IMR-90 (cell line): Measurements from ENCODE around the gene PLIN4. TPM values are rescaled to one million over a fixed set of nuclear protein-coding genes. Genes with fewer than 3 reads are reported as not detected.

Experiments
- ATAC-seq: fragments of 200-7000 bp; cut with Tn5 transposase; 2 replicates; pipeline ENCODE4 v1.9.1; 2020; ENCODE audit warnings: low read depth, mild to moderate bottlenecking, moderate library complexity
- BruUV-seq: library from RNA; stranded (reverse); fragments of 400-500 nt; replicated peaks from 2 replicates; lab custom pipeline; 2021; lab: Mats Ljungman, UMichigan
- CTCF ChIA-PET: fragments of 300-600 bp; formaldehyde crosslinking; extraction: SDS; loops from one replicate; lab custom pipeline; 2021; ENCODE audit warnings: antibody characterized with exemption; lab: Yijun Ruan, JAX
- POLR2A ChIA-PET: fragments of 300-600 bp; sonication (Branson Sonifier 250); formaldehyde crosslinking; loops from one replicate; lab custom pipeline; 2022; ENCODE audit warnings: antibody characterized with exemption; ENCODE audit not compliant: unreplicated experiment; lab: Charles Lee
- DNase-seq: peaks from one replicate; pipeline ENCODE4 v3.0.0; 2013
- H2AFZ ChIP-seq: replicated peaks from 2 replicates; pipeline ENCODE3; 2013; ENCODE audit warnings: low read length, mild to moderate bottlenecking; ENCODE audit not compliant: poor library complexity
- H2AK5ac ChIP-seq: 2 replicates; pipeline ENCODE4 v1.6.1; 2013; ENCODE audit warnings: low read depth, low read length, inconsistent platforms
- H2AK9ac ChIP-seq: replicated peaks from 2 replicates; pipeline ENCODE3; 2013; ENCODE audit warnings: mild to moderate bottlenecking, low read depth, low read length, moderate library complexity; ENCODE audit not compliant: poor library complexity
- H2BK120ac ChIP-seq: 2 replicates; pipeline ENCODE4 v1.6.1; 2013; ENCODE audit warnings: low read depth, low read length, inconsistent platforms
- H2BK15ac ChIP-seq: 3 replicates; pipeline ENCODE4 v1.6.1; 2013; ENCODE audit warnings: low read depth, low read length, inconsistent platforms
- H2BK20ac ChIP-seq: 2 replicates; pipeline ENCODE4 v1.6.1; 2013; ENCODE audit warnings: low read depth, mild to moderate bottlenecking, inconsistent platforms, low read length, moderate library complexity
- H2BK5ac ChIP-seq: 2 replicates; pipeline ENCODE4 v1.6.1; 2013; ENCODE audit warnings: mild to moderate bottlenecking, low read depth, low read length, inconsistent platforms; ENCODE audit not compliant: poor library complexity, severe bottlenecking
- H3K14ac ChIP-seq: replicated peaks from 2 replicates; pipeline ENCODE4 v1.6.1; 2013; ENCODE audit warnings: low read depth, low read length, inconsistent platforms
- H3K18ac ChIP-seq: 2 replicates; pipeline ENCODE4 v1.6.1; 2013; ENCODE audit warnings: low read depth, low read length, control low read depth
- H3K23ac ChIP-seq: 2 replicates; pipeline ENCODE4 v1.6.1; 2013; ENCODE audit warnings: low read depth, low read length, inconsistent platforms
- H3K27ac ChIP-seq: 2 replicates; pipeline ENCODE4 v1.5.1; 2013; ENCODE audit warnings: mild to moderate bottlenecking, control low read depth, low read length; ENCODE audit not compliant: insufficient read depth
- H3K27me3 ChIP-seq: 2 replicates; pipeline ENCODE4 v1.6.1; 2013; ENCODE audit warnings: low read length; ENCODE audit not compliant: control insufficient read depth, insufficient read depth
- H3K36me3 ChIP-seq: 2 replicates; pipeline ENCODE4 v1.6.1; 2013; ENCODE audit warnings: low read length, mixed read lengths; ENCODE audit not compliant: control insufficient read depth, insufficient read depth
- H3K4ac ChIP-seq: 2 replicates; pipeline ENCODE4 v1.6.1; 2013; ENCODE audit warnings: low read depth, low read length, inconsistent platforms
- H3K4me1 ChIP-seq: 2 replicates; pipeline ENCODE4 v1.6.1; 2013; ENCODE audit warnings: low read length, mixed read lengths; ENCODE audit not compliant: control insufficient read depth, insufficient read depth
- H3K4me2 ChIP-seq: 2 replicates; pipeline ENCODE4 v1.6.1; 2013; ENCODE audit warnings: low read depth, mild to moderate bottlenecking, control low read depth, low read length, moderate library complexity
- H3K4me3 ChIP-seq: 2 replicates; pipeline ENCODE4 v1.5.1; 2013; ENCODE audit warnings: low read depth, mild to moderate bottlenecking, control low read depth, low read length, moderate library complexity; ENCODE audit not compliant: insufficient read depth
- H3K56ac ChIP-seq: 2 replicates; pipeline ENCODE4 v1.6.1; 2013; ENCODE audit warnings: low read length, inconsistent platforms; ENCODE audit not compliant: insufficient read depth; ENCODE audit errors: extremely low read depth
- H3K79me1 ChIP-seq, 2 experiments: 2 replicates each; pipeline ENCODE4 v1.6.1; 2013; ENCODE audit warnings: low read length in 2 of 2, inconsistent platforms in 1 of 2, low read depth in 1 of 2
- H3K9ac ChIP-seq: 2 replicates; pipeline ENCODE4 v1.6.1; 2013; ENCODE audit warnings: low read depth, low read length, control low read depth
- H3K9me1 ChIP-seq: 2 replicates; pipeline ENCODE4 v1.6.1; 2013; ENCODE audit warnings: low read length, inconsistent platforms; ENCODE audit not compliant: insufficient read depth
- H3K9me3 ChIP-seq: 2 replicates; pipeline ENCODE4 v1.6.1; 2013; ENCODE audit warnings: low read length; ENCODE audit not compliant: control insufficient read depth, insufficient read depth
- H4K20me1 ChIP-seq: 2 replicates; pipeline ENCODE4 v1.6.1; 2013; ENCODE audit warnings: low read length, inconsistent platforms; ENCODE audit not compliant: insufficient read depth
- H4K5ac ChIP-seq: 2 replicates; pipeline ENCODE4 v1.6.1; 2013; ENCODE audit warnings: mild to moderate bottlenecking, low read depth, low read length, control low read depth
- H4K8ac ChIP-seq, 2 experiments: 2 replicates each; pipeline ENCODE4 v1.6.1; 2013; ENCODE audit warnings: low read depth in 2 of 2, low read length in 2 of 2, control low read depth in 1 of 2, inconsistent platforms in 1 of 2
- H4K91ac ChIP-seq: 2 replicates; pipeline ENCODE4 v1.6.1; 2013; ENCODE audit warnings: low read depth, low read length, inconsistent platforms; ENCODE audit not compliant: insufficient read depth
- BHLHE40 ChIP-seq: fragments of 150-350 bp; IDR thresholded peaks from 2 replicates; pipeline ENCODE4 v1.6.1; 2016; ENCODE audit warnings: mild to moderate bottlenecking, low read depth, low read length
- CEBPB ChIP-seq: IDR thresholded peaks from 2 replicates; pipeline ENCODE4 v1.6.1; 2012; ENCODE audit warnings: low read depth, low read length, improper control_type of control experiment
- CHD1 ChIP-seq: IDR thresholded peaks from 2 replicates; pipeline ENCODE4 v1.6.1; 2012; ENCODE audit warnings: low read depth, low read length, improper control_type of control experiment
- FOS ChIP-seq: fragments of 150-350 bp; IDR thresholded peaks from 2 replicates; pipeline ENCODE4 v1.6.1; 2016; ENCODE audit warnings: low read depth, low read length
- MAFK ChIP-seq: IDR thresholded peaks from 2 replicates; pipeline ENCODE4 v1.6.1; 2012; ENCODE audit warnings: low read depth, low read length, improper control_type of control experiment
- MAZ ChIP-seq: IDR thresholded peaks from 2 replicates; pipeline ENCODE4 v1.6.1; 2012; ENCODE audit warnings: low read depth, mild to moderate bottlenecking, low read length, improper control_type of control experiment, moderate library complexity, borderline replicate concordance
- MXI1 ChIP-seq: IDR thresholded peaks from 2 replicates; pipeline ENCODE4 v1.6.1; 2012; ENCODE audit warnings: low read depth, mild to moderate bottlenecking, low read length, moderate library complexity, borderline replicate concordance
- RAD21 ChIP-seq: IDR thresholded peaks from 2 replicates; pipeline ENCODE4 v1.6.1; 2012; ENCODE audit warnings: low read length, improper control_type of control experiment
- RCOR1 ChIP-seq: IDR thresholded peaks from 2 replicates; pipeline ENCODE4 v1.6.1; 2012; ENCODE audit warnings: mild to moderate bottlenecking, low read length, improper control_type of control experiment; ENCODE audit not compliant: insufficient replicate concordance
- SMC3 ChIP-seq: fragments of 150-350 bp; IDR thresholded peaks from 2 replicates; pipeline ENCODE4 v1.6.1; 2016; ENCODE audit warnings: low read depth, mild to moderate bottlenecking, antibody characterized with exemption, low read length, moderate library complexity
- WGBS, 2 experiments: methylation state at CpG; one replicate each; pipeline versions ENCODE4 v1.1.5 to v1.1.7; 2013; ENCODE audit warnings: missing lambda C conversion rate in 2 of 2; ENCODE audit not compliant: insufficient read length in 1 of 2; ENCODE audit errors: extremely low coverage in 2 of 2; 5-methylcytosine and 5-hydroxymethylcytosine counted together
- dilution Hi-C: fragments of 300-500 bp; cut with HindIII; formaldehyde crosslinking; loops from one replicate; pipeline ENCODE4 v1.14.3; 2018; ENCODE audit warnings: low sequenced_read_pairs; ENCODE audit not compliant: unreplicated experiment
- in situ Hi-C: fragments of 300-500 bp; cut with MboI; formaldehyde crosslinking; loops from 3 replicates; pipeline ENCODE4 v1.14.3; 2019; ENCODE audit warnings: low sequenced_read_pairs, inconsistent platforms, mixed read lengths
- intact Hi-C: fragments of 100-400 bp; cut with micrococcal nuclease; formaldehyde crosslinking; loops from 2 replicates; pipeline ENCODE4 v1.10.0; 2022
- polyA plus RNA-seq, 3 experiments: library from polyadenylated mRNA; depleted of rRNA; stranded (reverse); fragments of >200 nt; gene quantifications; 2 replicates each; pipeline ENCODE4 v1.2.3, GENCODE V29; 2012; ENCODE audit warnings: low replicate concordance in 1 of 3
- total RNA-seq: library from RNA; depleted of rRNA; stranded (reverse); fragments of >200 nt; gene quantifications from 2 replicates; pipeline ENCODE4 v1.2.3, GENCODE V29; 2012
- TF ChIP-seq, protein P1 (sequence below): fragments of 150-350 bp; IDR thresholded peaks from 2 replicates; pipeline ENCODE4 v1.6.1; 2017; ENCODE audit warnings: mild to moderate bottlenecking, antibody characterized with exemption, low read length, low read depth
- TF ChIP-seq, protein P2 (sequence below): fragments of 150-350 bp; IDR thresholded peaks from 2 replicates; pipeline ENCODE4 v1.6.1; 2016; ENCODE audit warnings: low read depth, mild to moderate bottlenecking, low read length, moderate library complexity, borderline replicate concordance
- TF ChIP-seq, protein P3 (sequence below): conservative IDR thresholded peaks from 2 replicates; pipeline ENCODE4 v1.5.1; 2012; ENCODE audit warnings: mild to moderate bottlenecking, low read depth, low read length, improper control_type of control experiment

The PLIN4 gene
- total and polyA plus RNA-seq, 2 of the 4 experiments (the other 2 are of a cell fraction), result under 0.01 to 0.09 TPM

DNA sequence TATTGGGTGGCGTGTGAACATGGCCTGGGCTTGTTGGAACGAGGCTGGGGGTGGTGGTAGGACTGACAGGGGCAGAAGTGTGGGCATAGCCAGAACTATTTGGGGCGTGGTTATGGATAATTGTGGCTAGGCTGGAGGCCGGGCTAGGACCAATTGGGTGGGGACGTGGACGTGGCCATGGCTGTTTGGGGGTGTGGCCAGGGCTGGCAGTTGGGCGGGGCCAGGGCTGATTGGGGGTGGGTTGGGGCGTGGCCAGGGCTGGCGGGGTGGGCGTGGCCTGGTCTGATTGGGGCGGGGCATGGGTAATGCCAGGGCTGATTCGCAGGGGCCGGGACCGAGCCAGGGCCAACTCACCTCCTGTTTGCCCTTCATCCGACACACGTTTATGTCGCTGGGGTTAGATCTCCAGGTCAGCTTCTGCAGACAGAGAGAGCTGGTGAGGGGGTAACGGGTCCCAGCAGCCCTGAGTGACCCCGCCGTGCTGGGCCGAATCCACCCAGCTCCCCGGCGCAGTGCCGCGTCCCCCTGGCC lies 38.4 kb upstream of the PLIN4 start:
- no peak overlapping the region for H2BK15ac ChIP-seq
- peak overlapping the region; percentile 28; the same call in 1 of the 2 replicates for H2AK5ac ChIP-seq
- no peaks in the 10 kb centered on the region for H3K9me3 ChIP-seq
- no peaks in the 10 kb centered on the region for H4K20me1 ChIP-seq
- H4K5ac ChIP-seq, result no peak overlapping the region
- peak; percentile 51; the same call in 1 of the 2 replicates for ATAC-seq
- DNase-seq, result no peak
- no peak overlapping the region for H3K4ac ChIP-seq
- no peak overlapping the region for H3K56ac ChIP-seq
- in situ Hi-C loops, result no loop called here
- H3K36me3 ChIP-seq, result no peaks in the 10 kb centered on the region
- no TSS peak for BruUV-seq
- no peak overlapping the region for H3K23ac ChIP-seq
- no peaks in the 10 kb centered on the region; the same call in 1 of the 2 replicates for H3K27me3 ChIP-seq
- CTCF ChIA-PET, result no interaction called here
- no peak overlapping the region for H3K4me3 ChIP-seq
- POLR2A ChIA-PET, result no interaction called here
- H2AK9ac ChIP-seq, result no peak overlapping the region
- 63% methylated on average over 5 of the region's 25 CpGs; no CpG with 5 or more reads in 1 of the 2 experiments for WGBS, 2 experiments
- no peaks in the 10 kb centered on the region for H3K9me1 ChIP-seq
- H4K91ac ChIP-seq, result no peak overlapping the region
- intact Hi-C loops, result no loop called here
- TF ChIP-seq, protein P1, sequence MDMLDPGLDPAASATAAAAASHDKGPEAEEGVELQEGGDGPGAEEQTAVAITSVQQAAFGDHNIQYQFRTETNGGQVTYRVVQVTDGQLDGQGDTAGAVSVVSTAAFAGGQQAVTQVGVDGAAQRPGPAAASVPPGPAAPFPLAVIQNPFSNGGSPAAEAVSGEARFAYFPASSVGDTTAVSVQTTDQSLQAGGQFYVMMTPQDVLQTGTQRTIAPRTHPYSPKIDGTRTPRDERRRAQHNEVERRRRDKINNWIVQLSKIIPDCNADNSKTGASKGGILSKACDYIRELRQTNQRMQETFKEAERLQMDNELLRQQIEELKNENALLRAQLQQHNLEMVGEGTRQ, result no peak
- TF ChIP-seq RCOR1 (no peak), CHD1 (no peak), RAD21 (no peak), MAZ (no peak), MAFK (no peak), BHLHE40 (no peak), FOS (no peak), SMC3 (no peak), MXI1 (no peak), CEBPB (no peak)
- TF ChIP-seq, protein P2, sequence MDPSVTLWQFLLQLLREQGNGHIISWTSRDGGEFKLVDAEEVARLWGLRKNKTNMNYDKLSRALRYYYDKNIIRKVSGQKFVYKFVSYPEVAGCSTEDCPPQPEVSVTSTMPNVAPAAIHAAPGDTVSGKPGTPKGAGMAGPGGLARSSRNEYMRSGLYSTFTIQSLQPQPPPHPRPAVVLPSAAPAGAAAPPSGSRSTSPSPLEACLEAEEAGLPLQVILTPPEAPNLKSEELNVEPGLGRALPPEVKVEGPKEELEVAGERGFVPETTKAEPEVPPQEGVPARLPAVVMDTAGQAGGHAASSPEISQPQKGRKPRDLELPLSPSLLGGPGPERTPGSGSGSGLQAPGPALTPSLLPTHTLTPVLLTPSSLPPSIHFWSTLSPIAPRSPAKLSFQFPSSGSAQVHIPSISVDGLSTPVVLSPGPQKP, result no peak
- TF ChIP-seq, protein P3, sequence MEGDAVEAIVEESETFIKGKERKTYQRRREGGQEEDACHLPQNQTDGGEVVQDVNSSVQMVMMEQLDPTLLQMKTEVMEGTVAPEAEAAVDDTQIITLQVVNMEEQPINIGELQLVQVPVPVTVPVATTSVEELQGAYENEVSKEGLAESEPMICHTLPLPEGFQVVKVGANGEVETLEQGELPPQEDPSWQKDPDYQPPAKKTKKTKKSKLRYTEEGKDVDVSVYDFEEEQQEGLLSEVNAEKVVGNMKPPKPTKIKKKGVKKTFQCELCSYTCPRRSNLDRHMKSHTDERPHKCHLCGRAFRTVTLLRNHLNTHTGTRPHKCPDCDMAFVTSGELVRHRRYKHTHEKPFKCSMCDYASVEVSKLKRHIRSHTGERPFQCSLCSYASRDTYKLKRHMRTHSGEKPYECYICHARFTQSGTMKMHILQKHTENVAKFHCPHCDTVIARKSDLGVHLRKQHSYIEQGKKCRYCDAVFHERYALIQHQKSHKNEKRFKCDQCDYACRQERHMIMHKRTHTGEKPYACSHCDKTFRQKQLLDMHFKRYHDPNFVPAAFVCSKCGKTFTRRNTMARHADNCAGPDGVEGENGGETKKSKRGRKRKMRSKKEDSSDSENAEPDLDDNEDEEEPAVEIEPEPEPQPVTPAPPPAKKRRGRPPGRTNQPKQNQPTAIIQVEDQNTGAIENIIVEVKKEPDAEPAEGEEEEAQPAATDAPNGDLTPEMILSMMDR, result no peak
- no peak overlapping the region for H3K18ac ChIP-seq
- H3K9ac ChIP-seq, result no peak overlapping the region
- dilution Hi-C loops, result no loop called here
- no peak overlapping the region for H2BK120ac ChIP-seq
- H3K27ac ChIP-seq, result no peak overlapping the region
- H3K79me1 ChIP-seq, result no peaks in the 10 kb centered on the region
- H2AFZ ChIP-seq, result no peak overlapping the region
- no peak overlapping the region for H3K4me2 ChIP-seq
- no peak overlapping the region for H2BK5ac ChIP-seq
- no peak overlapping the region for H4K8ac ChIP-seq
- H2BK20ac ChIP-seq, result no peak overlapping the region
- no peaks in the 10 kb centered on the region for H3K4me1 ChIP-seq
- no peak overlapping the region for H3K14ac ChIP-seq
